Natural killer cell (primary cell): Measurements from ENCODE around the gene RBM25. TPM values are rescaled to one million over a fixed set of nuclear protein-coding genes. Genes with fewer than 3 reads are reported as not detected.

ENCODE experiments used
- ATAC-seq, 3 donors: fragments of 150-1000 bp in 2 of 3; fragments of 200-7000 bp in 1 of 3; cut with Tn5 transposase; 1 replicate in 1 of 3; 2 replicates in 2 of 3; pipeline ENCODE4 v1.10.0; 2021; ENCODE audit warnings: mild to moderate bottlenecking in 2 of 3, moderate library complexity in 2 of 3
- DNase-seq, 2 donors: peaks; one replicate each; pipeline versions ENCODE4 v3.0.0 to v3.0.0-alpha.2; 2013 to 2021; ENCODE audit warnings: mixed read lengths in 1 of 2
- H3K27ac ChIP-seq: one replicate; pipeline ENCODE4 v1.5.1; 2013; ENCODE audit warnings: mild to moderate bottlenecking, low read length
- H3K27me3 ChIP-seq: one replicate; pipeline ENCODE4 v1.6.1; 2013; ENCODE audit warnings: low read length; ENCODE audit not compliant: control insufficient read depth, insufficient read depth
- H3K36me3 ChIP-seq: one replicate; pipeline ENCODE4 v1.6.1; 2013; ENCODE audit warnings: low read length; ENCODE audit not compliant: control insufficient read depth, insufficient read depth
- H3K4me1 ChIP-seq: one replicate; pipeline ENCODE4 v1.6.1; 2013; ENCODE audit warnings: low read length; ENCODE audit not compliant: control insufficient read depth, insufficient read depth
- H3K4me3 ChIP-seq: one replicate; pipeline ENCODE4 v1.5.1; 2013; ENCODE audit warnings: low read length
- H3K9me3 ChIP-seq: one replicate; pipeline ENCODE4 v1.6.1; 2013; ENCODE audit warnings: low read length; ENCODE audit not compliant: control insufficient read depth, insufficient read depth
- H3K27ac Mint-ChIP-seq, 2 donors: one replicate each; pipeline ENCODE4 v1.8.0; 2022; ENCODE audit warnings: mild to moderate bottlenecking in 2 of 2, mixed read lengths in 2 of 2, moderate library complexity in 1 of 2
- H3K27me3 Mint-ChIP-seq, 2 donors: one replicate each; pipeline ENCODE4 v1.8.0; 2022; ENCODE audit warnings: low read depth in 2 of 2, mixed read lengths in 2 of 2
- H3K36me3 Mint-ChIP-seq: one replicate; pipeline ENCODE4 v1.8.0; 2022; ENCODE audit warnings: mixed read lengths
- H3K4me1 Mint-ChIP-seq, 2 donors: one replicate each; pipeline ENCODE4 v1.8.0; 2022; ENCODE audit warnings: mixed read lengths in 2 of 2
- H3K4me3 Mint-ChIP-seq: one replicate; pipeline ENCODE4 v1.8.0; 2022; ENCODE audit warnings: mild to moderate bottlenecking, moderate library complexity, mixed read lengths
- H3K9me3 Mint-ChIP-seq, 2 donors: one replicate each; pipeline ENCODE4 v1.8.0; 2022; ENCODE audit warnings: mixed read lengths in 2 of 2
- CTCF ChIP-seq: fragments of 200-600 bp; IDR thresholded peaks from one replicate; pipeline ENCODE4 v1.8.0; 2022; ENCODE audit warnings: antibody characterized with exemption
- WGBS: methylation state at CpG from one replicate; pipeline ENCODE4 v1.1.7; 2013; ENCODE audit warnings: missing lambda C conversion rate; ENCODE audit not compliant: insufficient coverage; 5-methylcytosine and 5-hydroxymethylcytosine counted together
- intact Hi-C: fragments of 100-400 bp; cut with micrococcal nuclease; formaldehyde crosslinking; loops from one replicate; pipeline ENCODE4 v1.14.2; 2022
- total RNA-seq, 4 donors: library from RNA; stranded (reverse); fragments of 120-200 nt in 1 of 4; gene quantifications; one replicate each; pipeline versions ENCODE4 v1.2.3 to v1.2.4, GENCODE V29; 2013 to 2022

RBM25 gene
- total RNA-seq, 3 donors from 2014 or later (not counting 1 experiment from before 2014, with no cell fraction given), result 180 to 185 (median 182) TPM

GRCh38 chr14:73136387-73137225 is 78.3 kb downstream of the RBM25 start, which contains the start of gene PSEN1:
PSEN1 (plus strand) TSS chr14:73136507; CDS start chr14:73148020, 11,513 bp downstream.
- ATAC-seq (peak; percentile 93 to 96 (median 94)), DNase-seq (peak; percentile 99)
- Mint-ChIP-seq H3K36me3 (no peaks in the 10 kb centered on the region), H3K4me1 (peaks cover 24 to 29% of the 10 kb centered on the region in 2 donors), H3K27ac (peak within 1 kb of the TSS; percentile 96 to 100), H3K9me3 (no peaks in the 10 kb centered on the region), H3K27me3 (no peaks in the 10 kb centered on the region), H3K4me3 (peak within 1 kb of the TSS; percentile 97)
- no peaks in the 10 kb centered on the region for H3K9me3 ChIP-seq
- H3K27ac ChIP-seq, result peak within 1 kb of the TSS; percentile 96
- intact Hi-C loops, result loop anchor here (1.0 to 5.0 kb wide), 2 partner anchors 78 to 951 kb away; partner anchors contain the start of gene RBM25
- no peaks in the 10 kb centered on the region for H3K36me3 ChIP-seq
- H3K4me1 ChIP-seq, result peaks cover 17% of the 10 kb centered on the region
- under 1% methylated on average over 71 of the region's 71 CpGs for WGBS
- no peak for TF ChIP-seq CTCF
- peak within 1 kb of the TSS; percentile 85 for H3K4me3 ChIP-seq
- no peaks in the 10 kb centered on the region for H3K27me3 ChIP-seq

GRCh38 chr14:73140811-73141323 is 82.5 kb downstream of the RBM25 start:
- DNase-seq (no peak), ATAC-seq (no peak)
- no peak overlapping the region for H3K4me3 Mint-ChIP-seq
- no peaks in the 10 kb centered on the region for H3K9me3 Mint-ChIP-seq
- peak overlapping the region; percentile 45 to 78 for H3K27ac Mint-ChIP-seq
- no peak for TF ChIP-seq CTCF
- no peaks in the 10 kb centered on the region for H3K36me3 Mint-ChIP-seq
- peaks cover 44 to 45% of the 10 kb centered on the region in 2 donors for H3K4me1 Mint-ChIP-seq
- no peak overlapping the region for H3K27ac ChIP-seq
- H3K27me3 Mint-ChIP-seq, result no peaks in the 10 kb centered on the region
- H3K36me3 ChIP-seq, result no peaks in the 10 kb centered on the region
- no peak overlapping the region for H3K4me3 ChIP-seq
- H3K9me3 ChIP-seq, result no peaks in the 10 kb centered on the region
- intact Hi-C loops, result no loop called here
- 94% methylated on average over 1 of the region's 1 CpG for WGBS
- peaks cover 18% of the 10 kb centered on the region for H3K4me1 ChIP-seq
- H3K27me3 ChIP-seq, result no peaks in the 10 kb centered on the region

GRCh38 chr14:73142216-73142615 is 83.9 kb downstream of the RBM25 start:
- Histone ChIP-seq H3K9me3 (no peaks in the 10 kb centered on the region), H3K4me1 (peaks cover 10% of the 10 kb centered on the region), H3K27me3 (no peaks in the 10 kb centered on the region), H3K4me3 (no peak overlapping the region), H3K36me3 (no peaks in the 10 kb centered on the region), H3K27ac (no peak overlapping the region)
- Mint-ChIP-seq H3K27ac (peak overlapping the region; percentile 84 to 86), H3K36me3 (no peaks in the 10 kb centered on the region), H3K9me3 (no peaks in the 10 kb centered on the region), H3K4me3 (no peak overlapping the region), H3K4me1 (peaks cover 37 to 42% of the 10 kb centered on the region in 2 donors), H3K27me3 (no peaks in the 10 kb centered on the region)
- ATAC-seq, result no peak
- intact Hi-C loops, result no loop called here
- 100% methylated on average over 1 of the region's 2 CpGs for WGBS
- no peak for DNase-seq
- TF ChIP-seq CTCF, result no peak
